HCT116 (cell line): ENCODE results near the gene C4orf46. TPM values are rescaled to one million over a fixed set of nuclear protein-coding genes. Genes with fewer than 3 reads are reported as not detected.

Experiments used
- ATAC-seq: fragments of 200-7000 bp; cut with Tn5 transposase; 2 replicates; pipeline ENCODE4 v1.9.1; 2020; ENCODE audit warnings: mild to moderate bottlenecking, moderate library complexity
- BruUV-seq: library from RNA; stranded (reverse); fragments of 400-500 nt; replicated peaks from 2 replicates; lab custom pipeline; 2021; lab: Mats Ljungman, UMichigan
- CTCF ChIA-PET: fragments of 300-600 bp; sonication (Branson Sonifier 250); formaldehyde crosslinking; loops from one replicate; lab custom pipeline; 2021; ENCODE audit warnings: antibody characterized with exemption; lab: Charles Lee
- POLR2A ChIA-PET: fragments of 300-600, 350-600 bp; sonication (Branson Sonifier 250); formaldehyde crosslinking; loops from one replicate; lab custom pipeline; 2021; ENCODE audit warnings: antibody characterized with exemption; lab: Charles Lee
- RAD21 ChIA-PET, 2 experiments: fragments of 300-600 bp; sonication (Branson Sonifier 250); formaldehyde crosslinking; loops; one replicate each; lab custom pipeline; 2023; ENCODE audit warnings: low total read pairs in 2 of 2; ENCODE audit not compliant: uncharacterized antibody in 2 of 2, unreplicated experiment in 2 of 2, low non-redundant PET in 1 of 2; lab: Charles Lee
- DNase-seq: peaks from one replicate; pipeline ENCODE4 v3.0.0-alpha.2; 2010; ENCODE audit warnings: low read depth, low spot score
- H2AFZ ChIP-seq: fragments of 200-600 bp; shearing (Covaris generic), sonication (generic); 2 replicates; pipeline ENCODE4 v1.6.1; 2017; ENCODE audit warnings: low read depth, mixed run types, mixed read lengths, antibody characterized with exemption, low read length; ENCODE audit not compliant: poor library complexity, severe bottlenecking
- H3K27ac ChIP-seq: 2 replicates; pipeline ENCODE4 v1.5.1; 2012; ENCODE audit warnings: low read depth, low read length
- H3K27me3 ChIP-seq: fragments of 200-600 bp; sonication (generic); 2 replicates; pipeline ENCODE4 v1.6.1; 2016; ENCODE audit warnings: mixed run types, low read length, mixed read lengths; ENCODE audit not compliant: insufficient read depth
- H3K36me3 ChIP-seq, 2 experiments: fragments of 200-500 bp in 1 of 2; fragments of 200-600 bp in 1 of 2; sonication (Bioruptor generic) in 1 of 2; sonication (generic) in 1 of 2; 2 replicates each; pipeline versions ENCODE4 v1.5.1 to v1.6.1; 2014 to 2016; ENCODE audit warnings: low read length in 2 of 2, inconsistent platforms in 1 of 2, mixed read lengths in 1 of 2, mixed run types in 1 of 2; ENCODE audit not compliant: insufficient read depth in 2 of 2, control insufficient read depth in 1 of 2
- H3K4me1 ChIP-seq, 2 experiments: fragments of 200-600 bp in 1 of 2; sonication (generic) in 1 of 2; 2 replicates each; pipeline versions ENCODE4 v1.5.1 to v1.6.1; 2012 to 2017; ENCODE audit warnings: low read length in 2 of 2, inconsistent platforms in 1 of 2, mild to moderate bottlenecking in 1 of 2, mixed read lengths in 1 of 2, mixed run types in 1 of 2, moderate library complexity in 1 of 2; ENCODE audit not compliant: insufficient read depth in 2 of 2, control insufficient read depth in 1 of 2
- H3K4me2 ChIP-seq: fragments of 200-600 bp; sonication (generic); 2 replicates; pipeline ENCODE4 v1.6.1; 2017; ENCODE audit warnings: mixed run types, low read length, mixed read lengths
- H3K4me3 ChIP-seq, 2 experiments: fragments of 200-600 bp in 1 of 2; sonication (generic) in 1 of 2; replicated peaks in 1 of 2; 2 replicates each; pipeline ENCODE4 v1.5.1; 2011 to 2016; ENCODE audit warnings: low read length in 2 of 2, control low read depth in 1 of 2, low read depth in 1 of 2, mild to moderate bottlenecking in 1 of 2, mixed read lengths in 1 of 2, mixed run types in 1 of 2
- H3K79me2 ChIP-seq: fragments of 200-600 bp; sonication (generic); 2 replicates; pipeline ENCODE4 v1.6.1; 2017; ENCODE audit warnings: mild to moderate bottlenecking, mixed run types, low read length, moderate library complexity, mixed read lengths; ENCODE audit not compliant: insufficient read depth
- H3K9ac ChIP-seq: fragments of 200-600 bp; sonication (generic); 2 replicates; pipeline ENCODE4 v1.6.1; 2016; ENCODE audit warnings: low read length, mixed read lengths
- H3K9me2 ChIP-seq: fragments of 200-600 bp; sonication (generic), shearing (Covaris generic); 2 replicates; pipeline ENCODE4 v1.6.1; 2017; ENCODE audit warnings: mixed run types, mild to moderate bottlenecking, moderate library complexity; ENCODE audit not compliant: insufficient read depth
- H3K9me3 ChIP-seq, 2 experiments: fragments of 200-500 bp in 1 of 2; fragments of 200-600 bp in 1 of 2; sonication (Bioruptor generic) in 1 of 2; sonication (generic) in 1 of 2; 2 replicates each; pipeline ENCODE4 v1.6.1; 2014 to 2017; ENCODE audit warnings: low read length in 2 of 2, mixed read lengths in 2 of 2, inconsistent platforms in 1 of 2, low read depth in 1 of 2, mild to moderate bottlenecking in 1 of 2, mixed run types in 1 of 2, moderate library complexity in 1 of 2; ENCODE audit not compliant: control insufficient read depth in 1 of 2, insufficient read depth in 1 of 2
- H4K20me1 ChIP-seq: fragments of 200-600 bp; sonication (generic), shearing (Covaris generic); 2 replicates; pipeline ENCODE4 v1.6.1; 2017; ENCODE audit warnings: mixed run types, mild to moderate bottlenecking, moderate library complexity; ENCODE audit not compliant: insufficient read depth
- ATF3 ChIP-seq: IDR thresholded peaks from 2 replicates; pipeline ENCODE4 v1.6.1; 2012
- CBX3 ChIP-seq: IDR thresholded peaks from 2 replicates; pipeline ENCODE4 v1.6.1; 2012; ENCODE audit warnings: low read depth
- CEBPB ChIP-seq: IDR thresholded peaks from 2 replicates; pipeline ENCODE4 v1.6.1; 2012; ENCODE audit warnings: low read depth
- CTCF ChIP-seq, 3 experiments: fragments of 200-600 bp in 1 of 3; sonication (generic) in 1 of 3; IDR thresholded peaks in 2 of 3; conservative IDR thresholded peaks in 1 of 3; 2 replicates each; pipeline ENCODE4 v1.5.1; 2012 to 2017; ENCODE audit warnings: low read depth in 2 of 3, low read length in 2 of 3, antibody characterized with exemption in 1 of 3, borderline replicate concordance in 1 of 3, control low read depth in 1 of 3, mild to moderate bottlenecking in 1 of 3, mixed read lengths in 1 of 3, mixed run types in 1 of 3, moderate library complexity in 1 of 3; ENCODE audit not compliant: insufficient read depth in 1 of 3
- EGR1 ChIP-seq: IDR thresholded peaks from 2 replicates; pipeline ENCODE4 v1.6.1; 2012; ENCODE audit warnings: low read depth
- ELF1 ChIP-seq: IDR thresholded peaks from 2 replicates; pipeline ENCODE4 v1.6.1; 2012; ENCODE audit warnings: low read depth, borderline replicate concordance
- EZH2 ChIP-seq: fragments of 200-600 bp; sonication (generic); IDR thresholded peaks from 2 replicates; pipeline ENCODE4 v1.6.1; 2017; ENCODE audit warnings: antibody characterized with exemption, mixed run types
- EZH2phosphoT487 ChIP-seq: fragments of 200-600 bp; IDR thresholded peaks from 2 replicates; pipeline ENCODE4 v1.6.1; 2018; ENCODE audit warnings: antibody characterized with exemption, borderline replicate concordance
- FOSL1 ChIP-seq: IDR thresholded peaks from 2 replicates; pipeline ENCODE4 v1.6.1; 2012; ENCODE audit warnings: low read depth
- JUND ChIP-seq: IDR thresholded peaks from 2 replicates; pipeline ENCODE4 v1.6.1; 2012
- POLR2A ChIP-seq: IDR thresholded peaks from 2 replicates; pipeline ENCODE4 v1.7.0; 2011; ENCODE audit warnings: borderline replicate concordance; ENCODE audit not compliant: insufficient read depth, insufficient read length; ENCODE audit errors: extremely low read depth
- RAD21 ChIP-seq: IDR thresholded peaks from 2 replicates; pipeline ENCODE4 v1.6.1; 2012; ENCODE audit warnings: low read depth, mild to moderate bottlenecking
- REST ChIP-seq: IDR thresholded peaks from 2 replicates; pipeline ENCODE4 v1.6.1; 2012; ENCODE audit warnings: low read depth
- YY1 ChIP-seq: IDR thresholded peaks from 2 replicates; pipeline ENCODE4 v1.6.1; 2011; ENCODE audit warnings: low read length, low read depth, moderate library complexity, mild to moderate bottlenecking; ENCODE audit not compliant: insufficient replicate concordance; ENCODE audit errors: extremely low read depth
- ZBTB33 ChIP-seq: IDR thresholded peaks from 2 replicates; pipeline ENCODE4 v1.6.1; 2011; ENCODE audit warnings: mild to moderate bottlenecking, low read length, moderate library complexity; ENCODE audit not compliant: insufficient replicate concordance; ENCODE audit errors: extremely low read depth
- intact Hi-C: fragments of 100-400 bp; cut with micrococcal nuclease; formaldehyde crosslinking; loops from 2 replicates; pipeline ENCODE4 v1.10.0; 2022
- total RNA-seq: library from RNA; stranded (reverse); gene quantifications from one replicate; pipeline ENCODE4 v1.2.1, GENCODE V29; 2021; ENCODE audit not compliant: unreplicated experiment

C4orf46 gene
- total RNA-seq, 1 experiment from 2014 or later, result 16.3 TPM

GRCh38 chr4:158652920-158653319 lies 18.8 kb downstream of the C4orf46 start (continued):
- TF ChIP-seq CTCF (IDR thresholded peaks at IDR 0.05 in 2 of 3, conservative IDR thresholded peaks at IDR 0.05 in 1 of 3; ENCODE audit: borderline replicate concordance in 1 of 3, insufficient read depth in 1 of 3, low read depth in 2 of 3, low read length in 2 of 3), result no peak
- TF ChIP-seq ATF3, result no peak

- TF ChIP-seq EZH2, result no peak
- TF ChIP-seq EZH2phosphoT487, result no peak
- no peak for TF ChIP-seq FOSL1
- no peak for TF ChIP-seq REST
- TF ChIP-seq EGR1, result no peak
- TF ChIP-seq JUND, result no peak
- no peak for TF ChIP-seq ZBTB33
- no peak for TF ChIP-seq ELF1
- TF ChIP-seq YY1, result no peak
- TF ChIP-seq RAD21, result no peak
- TF ChIP-seq CBX3, result no peak
- TF ChIP-seq POLR2A, result no peak
- TF ChIP-seq ATF3, result no peak
- no peak for TF ChIP-seq CEBPB
- Histone ChIP-seq H4K20me1 (no peaks in the 10 kb centered on the region), H3K4me3 (no peak overlapping the region), H3K79me2 (no peaks in the 10 kb centered on the region), H3K4me1 (no peaks in the 10 kb centered on the region), H3K27ac (no peak overlapping the region), H2AFZ (no peak overlapping the region), H3K4me2 (no peak overlapping the region), H3K27me3 (no peaks in the 10 kb centered on the region), H3K36me3 (no peaks in the 10 kb centered on the region), H3K9me2 (no peaks in the 10 kb centered on the region), H3K9ac (no peak overlapping the region), H3K9me3 (no peaks in the 10 kb centered on the region)
- intact Hi-C loops, result no loop called here
- ChIA-PET RAD21 (no interaction called here), POLR2A (no interaction called here), CTCF (no interaction called here)
- no peak for ATAC-seq
- BruUV-seq, result no TSS peak
- no peak for DNase-seq
These were observed 22.5 kb downstream of the C4orf46 start for GRCh38 chr4:158649111-158649680.
